Stimulated activated CD8-positive, alpha-beta memory T cell treated with anti-CD3 and anti-CD28 coated beads, Interleukin-15, amount 100 ng/mL, for 48 hours (primary cell): ENCODE results near the gene BBS1.
"Not testable (repeated sequence)": the region's sequence is repeated elsewhere in the genome, so short reads cannot be mapped to it uniquely, and the experiment has no call there.

Source experiments
- DNase-seq, 2 donors: peaks; one replicate each; pipeline ENCODE4 v3.0.0-alpha.2; 2020; ENCODE audit warnings: low read depth in 2 of 2

The BBS1 gene

GRCh38 chr11:66510271-66510989 lies at the start of gene BBS1:
Gene BBS1, plus strand, starts transcription at chr11:66510635. Its CDS starts 25 bp downstream, at chr11:66510660.
- DNase-seq, result peak; percentile 63

GRCh38 chr11:66462010-66462409 lies 48.4 kb upstream of the BBS1 start:
- DNase-seq, result no peak

GRCh38 chr11:66462911-66463310 lies 47.5 kb upstream of the BBS1 start:
- DNase-seq, result no peak

GRCh38 chr11:66464116-66464515 lies 46.3 kb upstream of the BBS1 start:
- DNase-seq, result not testable (repeated sequence)

- no peak for DNase-seq
Observed at GRCh38 chr11:66464916-66465315, 45.5 kb upstream of the BBS1 start.

GRCh38 chr11:66465373-66466224 lies 44.8 kb upstream of the BBS1 start:
- no peak for DNase-seq

GRCh38 chr11:66466225-66467033 lies 44.0 kb upstream of the BBS1 start, which contains the start of gene PELI3:
Gene PELI3, plus strand, starts transcription at chr11:66466905. Its CDS starts 1,224 bp downstream, at chr11:66468129.
- peak; percentile 80 to 85 for DNase-seq

GRCh38 chr11:66467034-66467659 lies 43.3 kb upstream of the BBS1 start:
- DNase-seq, result no peak

- no peak for DNase-seq
Observed at GRCh38 chr11:66467756-66468155, 42.7 kb upstream of the BBS1 start.

- DNase-seq, result no peak
Observed at GRCh38 chr11:66468691-66469090, 41.7 kb upstream of the BBS1 start.

- DNase-seq, result no peak
Observed at GRCh38 chr11:66469441-66469840, 41.0 kb upstream of the BBS1 start.

GRCh38 chr11:66470015-66470414 lies 40.4 kb upstream of the BBS1 start:
- DNase-seq, result no peak

- no peak for DNase-seq
Observed at GRCh38 chr11:66471142-66471541, 39.3 kb upstream of the BBS1 start.

- no peak for DNase-seq
Observed at GRCh38 chr11:66472054-66472453, 38.4 kb upstream of the BBS1 start.

GRCh38 chr11:66473167-66473566 lies 37.3 kb upstream of the BBS1 start:
- no peak for DNase-seq

GRCh38 chr11:66473608-66474515 lies 36.6 kb upstream of the BBS1 start:
- no peak for DNase-seq

- no peak for DNase-seq
Observed at GRCh38 chr11:66475349-66476172, 34.9 kb upstream of the BBS1 start.

- no peak for DNase-seq
Observed at GRCh38 chr11:66476173-66476840, 34.1 kb upstream of the BBS1 start.

- no peak for DNase-seq
Observed at GRCh38 chr11:66476841-66477251, 33.6 kb upstream of the BBS1 start.
